Neural progenitor cell (in vitro differentiated cells): Measurements from ENCODE around the gene MRPL47. TPM values are rescaled to one million over a fixed set of nuclear protein-coding genes. Genes with fewer than 3 reads are reported as not detected.

ENCODE experiments used
- DNase-seq: peaks from one replicate; pipeline ENCODE4 v3.0.0-alpha.2; 2016; ENCODE audit warnings: low spot score
- H2AFZ ChIP-seq: fragments of 200-600 bp; sonication (generic); replicated peaks from 2 replicates; pipeline ENCODE4 v1.6.1; 2016; ENCODE audit warnings: antibody characterized with exemption
- H3F3A ChIP-seq: fragments of 200-600 bp; sonication (generic); 2 replicates; pipeline ENCODE4 v1.6.1; 2016; ENCODE audit warnings: antibody characterized with exemption, low read depth
- H3K27ac ChIP-seq: fragments of 200-600 bp; sonication (generic); 2 replicates; pipeline ENCODE4 v1.5.1; 2016; ENCODE audit warnings: mild to moderate bottlenecking
- H3K27me3 ChIP-seq: fragments of 200-600 bp; sonication (generic); 2 replicates; pipeline ENCODE4 v1.6.1; 2016; ENCODE audit warnings: mild to moderate bottlenecking, moderate library complexity
- H3K36me3 ChIP-seq: fragments of 200-600 bp; sonication (generic); 2 replicates; pipeline ENCODE4 v1.5.1; 2016
- H3K4me1 ChIP-seq: fragments of 200-600 bp; sonication (generic); 2 replicates; pipeline ENCODE4 v1.6.1; 2016; ENCODE audit warnings: mixed run types
- H3K4me2 ChIP-seq: fragments of 200-600 bp; sonication (generic); 2 replicates; pipeline ENCODE4 v1.6.1; 2016
- H3K4me3 ChIP-seq: fragments of 200-600 bp; sonication (generic); 2 replicates; pipeline ENCODE4 v1.5.1; 2016
- H3K79me2 ChIP-seq: fragments of 200-600 bp; sonication (generic); 2 replicates; pipeline ENCODE4 v1.6.1; 2016; ENCODE audit warnings: low read depth
- H3K9ac ChIP-seq: fragments of 200-600 bp; sonication (generic); 2 replicates; pipeline ENCODE4 v1.6.1; 2016
- H3K9me3 ChIP-seq: fragments of 200-600 bp; sonication (generic); 2 replicates; pipeline ENCODE4 v1.5.1; 2016; ENCODE audit warnings: low read depth
- H4K20me1 ChIP-seq: fragments of 200-600 bp; sonication (generic); 2 replicates; pipeline ENCODE4 v1.6.1; 2016; ENCODE audit warnings: low read depth
- H3K27ac Mint-ChIP-seq: 3 replicates; pipeline ENCODE4 v1.8.0; 2021; ENCODE audit warnings: mixed read lengths
- H3K27me3 Mint-ChIP-seq: 2 replicates; pipeline ENCODE4 v1.8.0; 2022; ENCODE audit warnings: low read depth, mild to moderate bottlenecking, inconsistent platforms, moderate library complexity, mixed read lengths; ENCODE audit not compliant: insufficient read depth
- H3K36me3 Mint-ChIP-seq: 3 replicates; pipeline ENCODE4 v1.8.0; 2021; ENCODE audit warnings: mixed read lengths
- H3K4me1 Mint-ChIP-seq: 3 replicates; pipeline ENCODE4 v1.8.0; 2021; ENCODE audit warnings: mixed read lengths
- H3K4me3 Mint-ChIP-seq: 3 replicates; pipeline ENCODE4 v1.8.0; 2021; ENCODE audit warnings: mild to moderate bottlenecking, moderate library complexity, mixed read lengths
- H3K9me3 Mint-ChIP-seq: 3 replicates; pipeline ENCODE4 v1.8.0; 2020; ENCODE audit warnings: mixed read lengths
- CTCF ChIP-seq: fragments of 200-600 bp; sonication (generic); IDR thresholded peaks from 2 replicates; pipeline ENCODE4 v1.5.1; 2017; ENCODE audit warnings: antibody characterized with exemption, mild to moderate bottlenecking
- EZH2 ChIP-seq: fragments of 200-600 bp; sonication (generic); IDR thresholded peaks from 2 replicates; pipeline ENCODE4 v1.6.1; 2017; ENCODE audit warnings: antibody characterized with exemption, mild to moderate bottlenecking, moderate library complexity
- EZH2phosphoT487 ChIP-seq: fragments of 200-600 bp; sonication (generic); IDR thresholded peaks from 2 replicates; pipeline ENCODE4 v1.6.1; 2017; ENCODE audit warnings: antibody characterized with exemption
- total RNA-seq: library from RNA; depleted of rRNA; stranded (reverse); fragments of >200 nt; gene quantifications from 2 replicates; pipeline ENCODE4 v1.2.3, GENCODE V29; 2015; ENCODE audit warnings: low replicate concordance

Gene MRPL47
- total RNA-seq, 1 donor from 2014 or later: 64.5 TPM

GRCh38 chr3:179610066-179610465 is 5.6 kb upstream of the MRPL47 start:
- no peaks in the 10 kb centered on the region for H3K27me3 Mint-ChIP-seq
- no peaks in the 10 kb centered on the region for H3K9me3 Mint-ChIP-seq
- H3K79me2 ChIP-seq: peaks cover 16% of the 10 kb centered on the region
- H3K4me3 Mint-ChIP-seq: no peak overlapping the region
- peaks cover 5% of the 10 kb centered on the region for H3K4me1 Mint-ChIP-seq
- H3K27me3 ChIP-seq: no peaks in the 10 kb centered on the region
- H3K27ac ChIP-seq: no peak overlapping the region
- no peak overlapping the region for H3K4me3 ChIP-seq
- H3K36me3 Mint-ChIP-seq: peaks cover 10% of the 10 kb centered on the region
- no peaks in the 10 kb centered on the region for H3F3A ChIP-seq
- H4K20me1 ChIP-seq: no peaks in the 10 kb centered on the region
- no peaks in the 10 kb centered on the region for H3K36me3 ChIP-seq
- no peak overlapping the region for H3K4me2 ChIP-seq
- no peak for DNase-seq
- H2AFZ ChIP-seq: no peak overlapping the region
- no peaks in the 10 kb centered on the region for H3K9me3 ChIP-seq
- no peak overlapping the region for H3K9ac ChIP-seq
- H3K27ac Mint-ChIP-seq: no peak overlapping the region
- no peaks in the 10 kb centered on the region for H3K4me1 ChIP-seq
- no peak for TF ChIP-seq EZH2phosphoT487

- no peaks in the 10 kb centered on the region for H4K20me1 ChIP-seq
- H3K27me3 Mint-ChIP-seq: no peaks in the 10 kb centered on the region
- no peaks in the 10 kb centered on the region for H3K4me1 ChIP-seq
- H3K36me3 Mint-ChIP-seq: peaks cover 10% of the 10 kb centered on the region
- no peak overlapping the region for H3K9ac ChIP-seq
- H3K4me3 Mint-ChIP-seq: no peak overlapping the region
- H2AFZ ChIP-seq: no peak overlapping the region
- no peaks in the 10 kb centered on the region for H3K27me3 ChIP-seq
- no peak for DNase-seq
- peaks cover 23% of the 10 kb centered on the region for H3K79me2 ChIP-seq
- H3K9me3 Mint-ChIP-seq: no peaks in the 10 kb centered on the region
- no peak overlapping the region for H3K4me3 ChIP-seq
- no peak overlapping the region for H3K27ac ChIP-seq
- no peak overlapping the region for H3K4me2 ChIP-seq
- no peaks in the 10 kb centered on the region for H3K9me3 ChIP-seq
- peaks cover 7% of the 10 kb centered on the region for H3K4me1 Mint-ChIP-seq
- no peaks in the 10 kb centered on the region for H3K36me3 ChIP-seq
- no peaks in the 10 kb centered on the region for H3F3A ChIP-seq
- H3K27ac Mint-ChIP-seq: no peak overlapping the region
- TF ChIP-seq CTCF: no peak
- no peak for TF ChIP-seq EZH2
- no peak for TF ChIP-seq EZH2phosphoT487
Measured at GRCh38 chr3:179608931-179609720, 4.7 kb upstream of the MRPL47 start.

GRCh38 chr3:179606534-179607085 is 2.2 kb upstream of the MRPL47 start:
- no peaks in the 10 kb centered on the region for H3K27me3 ChIP-seq
- no peak overlapping the region for H3K27ac Mint-ChIP-seq
- H3F3A ChIP-seq: no peaks in the 10 kb centered on the region
- no peak overlapping the region for H3K4me2 ChIP-seq
- H3K9me3 ChIP-seq: no peaks in the 10 kb centered on the region
- H2AFZ ChIP-seq: no peak overlapping the region
- no peak overlapping the region for H3K4me3 ChIP-seq
- peaks cover 11% of the 10 kb centered on the region for H3K4me1 Mint-ChIP-seq
- no peaks in the 10 kb centered on the region for H3K9me3 Mint-ChIP-seq
- no peak overlapping the region for H3K9ac ChIP-seq
- no peak for DNase-seq
- H3K4me3 Mint-ChIP-seq: peak overlapping the region; percentile 49
- H3K36me3 ChIP-seq: peaks cover 4% of the 10 kb centered on the region
- H3K36me3 Mint-ChIP-seq: peaks cover 10% of the 10 kb centered on the region
- no peak overlapping the region for H3K27ac ChIP-seq
- TF ChIP-seq EZH2 (no peak), CTCF (no peak), EZH2phosphoT487 (no peak)
- H3K4me1 ChIP-seq: peaks cover 8% of the 10 kb centered on the region
- H4K20me1 ChIP-seq: peaks cover 9% of the 10 kb centered on the region
- H3K79me2 ChIP-seq: peaks cover 48% of the 10 kb centered on the region
- H3K27me3 Mint-ChIP-seq: no peaks in the 10 kb centered on the region

DNA sequence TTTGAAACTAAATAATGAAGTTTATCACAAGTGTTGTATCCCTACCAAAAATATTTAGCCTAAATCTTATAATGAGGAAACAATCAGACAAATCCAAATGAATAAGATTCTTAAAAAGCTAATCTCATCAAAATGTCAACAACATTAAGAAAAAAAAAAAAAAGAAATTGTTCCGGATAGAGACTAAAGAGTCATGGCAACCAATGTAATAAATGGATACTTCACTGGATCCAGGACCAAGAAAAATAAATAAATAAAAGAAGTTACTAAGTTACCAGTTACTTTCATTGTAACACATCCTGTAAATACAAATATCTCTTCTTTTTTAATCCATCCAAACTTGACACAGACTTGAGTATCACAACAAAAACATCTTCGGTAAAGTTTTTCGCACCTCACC is 607 bp downstream of the MRPL47 start:
- H2AFZ ChIP-seq: peak overlapping the region; percentile 95
- peaks cover 8% of the 10 kb centered on the region for H3K4me1 ChIP-seq
- H4K20me1 ChIP-seq: peaks cover 9% of the 10 kb centered on the region
- H3K27me3 Mint-ChIP-seq: no peaks in the 10 kb centered on the region
- no peaks in the 10 kb centered on the region for H3K9me3 Mint-ChIP-seq
- DNase-seq: no peak
- TF ChIP-seq EZH2 (no peak), CTCF (no peak), EZH2phosphoT487 (no peak)
- H3K4me3 Mint-ChIP-seq: peak overlapping the region; percentile 100
- no peak overlapping the region for H3K27ac ChIP-seq
- H3K27ac Mint-ChIP-seq: peak overlapping the region; percentile 97
- H3K4me2 ChIP-seq: peak overlapping the region; percentile 91
- H3K79me2 ChIP-seq: peaks cover 55% of the 10 kb centered on the region
- no peaks in the 10 kb centered on the region for H3K27me3 ChIP-seq
- peak overlapping the region; percentile 72 for H3K4me3 ChIP-seq
- no peaks in the 10 kb centered on the region for H3F3A ChIP-seq
- H3K36me3 Mint-ChIP-seq: peaks cover 10% of the 10 kb centered on the region
- peaks cover 11% of the 10 kb centered on the region for H3K4me1 Mint-ChIP-seq
- H3K9ac ChIP-seq: peak overlapping the region; percentile 98
- H3K36me3 ChIP-seq: peaks cover 19% of the 10 kb centered on the region
- H3K9me3 ChIP-seq: no peaks in the 10 kb centered on the region
